G401 (cell line): ENCODE results near the gene ANKMY2. TPM values are rescaled to one million over a fixed set of nuclear protein-coding genes. Genes with fewer than 3 reads are reported as not detected.

Source experiments
- total RNA-seq: library from RNA; depleted of rRNA; stranded (reverse); fragments of >200 nt; shearing (Covaris generic); gene quantifications from 2 replicates; pipeline ENCODE4 v1.2.3, GENCODE V29; 2014; rRNA removed

Gene ANKMY2
- total RNA-seq, 1 experiment from 2014 or later, result 20.5 TPM

Other genes starting within 250 kb of the ANKMY2 start
- 0.25 and 0.58 TPM in 2 replicates for gene CRPPA, start 224.2 kb downstream of the ANKMY2 start, total RNA-seq
- 0.18 TPM in 1 of 2 replicates, not detected in the other for gene SOSTDC1, start 180.0 kb downstream of the ANKMY2 start, total RNA-seq
- not detected in 2 replicates for gene LRRC72, start 118.9 kb downstream of the ANKMY2 start, total RNA-seq
- 52.2 and 64.7 TPM in 2 replicates for gene BZW2, start 427 bp upstream of the ANKMY2 start, total RNA-seq
- gene TSPAN13, start 108.0 kb upstream of the ANKMY2 start, total RNA-seq, result not detected in 2 replicates
- not detected in 2 replicates for gene AGR2, start 159.2 kb upstream of the ANKMY2 start, total RNA-seq
- not detected in 2 replicates for gene AGR3, start 236.2 kb upstream of the ANKMY2 start, total RNA-seq